ENCODE data around the gene CHST11. TPM values are rescaled to one million over a fixed set of nuclear protein-coding genes. Genes with fewer than 3 reads are reported as not detected.

CHST11 gene
- total RNA-seq, 2 donors from 2014 or later, result 7.8 to 11.9 TPM

- H3K36me3 ChIP-seq, result no peaks in the 10 kb centered on the region
- H3K27me3 ChIP-seq, result no peaks in the 10 kb centered on the region
- peak overlapping the region; percentile 57 for H3K27ac ChIP-seq
- DNase-seq (ENCODE audit: low spot score), result peak; percentile 70
- H3K4me3 ChIP-seq, result peak overlapping the region in 1 of 2 donors; percentile 31
- no peak for TF ChIP-seq CTCF (IDR thresholded peaks at IDR 0.05)
- peaks cover 0 to 16% of the 10 kb centered on the region in 2 donors for H3K4me1 ChIP-seq
- no peaks in the 10 kb centered on the region for H3K9me3 ChIP-seq
These were observed 245.9 kb downstream of the CHST11 start for GRCh38 chr12:104702565-104703139.

- no peak overlapping the region for H3K4me3 ChIP-seq
- no peak for DNase-seq (ENCODE audit: low spot score)
- TF ChIP-seq CTCF (IDR thresholded peaks at IDR 0.05), result no peak
- H3K27ac ChIP-seq, result peak overlapping the region in 1 of 2 donors; percentile 57
- H3K4me1 ChIP-seq, result peaks cover 0 to 16% of the 10 kb centered on the region in 2 donors
- H3K36me3 ChIP-seq, result no peaks in the 10 kb centered on the region
- no peaks in the 10 kb centered on the region for H3K27me3 ChIP-seq
- H3K9me3 ChIP-seq, result no peaks in the 10 kb centered on the region
These were observed 246.6 kb downstream of the CHST11 start for GRCh38 chr12:104703372-104703771.

GRCh38 chr12:104704224-104704779, 247.6 kb downstream of the CHST11 start:
- TF ChIP-seq CTCF (IDR thresholded peaks at IDR 0.05), result no peak
- Histone ChIP-seq H3K4me1 (peaks cover 0 to 16% of the 10 kb centered on the region in 2 donors), H3K4me3 (no peak overlapping the region), H3K27ac (no peak overlapping the region), H3K9me3 (no peaks in the 10 kb centered on the region), H3K27me3 (no peaks in the 10 kb centered on the region), H3K36me3 (no peaks in the 10 kb centered on the region)
- DNase-seq (ENCODE audit: low spot score), result no peak

GRCh38 chr12:104707194-104707593, 250.4 kb downstream of the CHST11 start:
- Histone ChIP-seq H3K4me3 (no peak overlapping the region), H3K4me1 (peaks cover 0 to 33% of the 10 kb centered on the region in 2 donors), H3K27ac (no peak overlapping the region), H3K9me3 (no peaks in the 10 kb centered on the region), H3K27me3 (no peaks in the 10 kb centered on the region), H3K36me3 (no peaks in the 10 kb centered on the region)
- TF ChIP-seq CTCF (IDR thresholded peaks at IDR 0.05), result no peak
- no peak for DNase-seq (ENCODE audit: low spot score)

DNA sequence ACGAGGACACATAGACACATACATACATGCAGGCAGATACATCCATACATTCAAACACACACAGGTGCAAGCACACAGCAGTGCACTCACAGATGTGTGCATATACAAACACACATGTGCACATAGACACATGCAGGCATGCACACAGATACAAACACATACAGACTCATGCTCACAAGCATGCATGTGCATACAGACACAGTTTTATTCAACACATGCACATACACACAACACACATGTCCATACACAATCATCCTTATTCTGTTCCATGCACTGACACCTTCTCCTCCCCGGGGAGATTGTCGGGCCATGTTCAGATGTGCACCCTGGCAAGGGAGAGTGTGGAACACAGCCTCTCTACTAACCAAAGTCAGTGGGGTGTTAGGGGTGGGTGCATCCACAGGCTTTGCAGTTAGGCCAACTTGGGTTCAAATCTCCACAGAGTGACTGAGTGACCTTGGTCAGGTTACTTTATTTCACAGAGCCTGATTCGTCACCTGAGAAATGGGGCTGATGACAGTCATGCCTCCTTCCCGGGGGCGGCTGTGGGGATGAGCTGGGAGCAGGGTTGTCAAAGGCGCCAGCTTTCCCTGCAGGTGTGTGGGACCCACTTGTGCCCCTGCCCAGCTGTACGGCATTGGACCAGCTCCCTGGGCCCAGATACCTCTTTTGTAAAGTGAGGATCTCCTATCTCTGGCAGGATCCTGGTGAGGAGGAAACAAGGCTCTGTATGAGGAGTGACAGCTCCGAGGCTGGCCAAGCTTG, 251.2 kb downstream of the CHST11 start:
- no peaks in the 10 kb centered on the region for H3K36me3 ChIP-seq
- H3K4me3 ChIP-seq, result no peak overlapping the region
- no peak for DNase-seq (ENCODE audit: low spot score)
- H3K27me3 ChIP-seq, result no peaks in the 10 kb centered on the region
- no peak for TF ChIP-seq CTCF (IDR thresholded peaks at IDR 0.05)
- peaks cover 0 to 30% of the 10 kb centered on the region in 2 donors for H3K4me1 ChIP-seq
- H3K9me3 ChIP-seq, result no peaks in the 10 kb centered on the region
- no peak overlapping the region for H3K27ac ChIP-seq

All from right atrium auricular region (tissue), 2 donors.